HuH-7.5 (cell line): ENCODE measurements around the gene ALOX5.
"Not testable (repeated sequence)": the region's sequence is repeated elsewhere in the genome, so short reads cannot be mapped to it uniquely, and the experiment has no call there.

Source experiments
- DNase-seq: peaks from one replicate; pipeline ENCODE4 v3.0.0; 2011; ENCODE audit warnings: low spot score

Gene ALOX5

DNA sequence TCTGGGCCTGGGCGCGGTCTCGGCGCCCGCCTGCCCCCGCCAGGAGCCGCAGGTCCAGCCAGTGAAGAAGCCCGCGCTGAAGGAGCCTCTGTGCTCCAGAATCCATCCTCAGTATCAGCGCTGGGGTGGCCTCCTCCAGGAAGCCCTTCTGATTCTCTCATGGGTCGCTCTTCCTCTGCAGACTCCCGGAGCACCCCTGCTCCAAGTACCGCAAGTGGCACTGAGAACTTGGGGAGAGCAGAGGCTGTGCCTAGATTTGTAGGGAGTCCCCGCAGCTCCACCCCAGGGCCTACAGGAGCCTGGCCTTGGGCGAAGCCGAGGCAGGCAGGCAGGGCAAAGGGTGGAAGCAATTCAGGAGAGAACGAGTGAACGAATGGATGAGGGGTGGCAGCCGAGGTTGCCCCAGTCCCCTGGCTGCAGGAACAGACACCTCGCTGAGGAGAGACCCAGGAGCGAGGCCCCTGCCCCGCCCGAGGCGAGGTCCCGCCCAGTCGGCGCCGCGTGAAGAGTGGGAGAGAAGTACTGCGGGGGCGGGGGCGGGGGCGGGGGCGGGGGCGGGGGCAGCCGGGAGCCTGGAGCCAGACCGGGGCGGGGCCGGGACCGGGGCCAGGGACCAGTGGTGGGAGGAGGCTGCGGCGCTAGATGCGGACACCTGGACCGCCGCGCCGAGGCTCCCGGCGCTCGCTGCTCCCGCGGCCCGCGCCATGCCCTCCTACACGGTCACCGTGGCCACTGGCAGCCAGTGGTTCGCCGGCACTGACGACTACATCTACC, at the start of gene ALOX5:
ALOX5 (plus strand) TSS at position 641 of the 774 bp plus-strand sequence; CDS start at position 705, 64 bp downstream.
- peak; percentile 32 for DNase-seq

DNA sequence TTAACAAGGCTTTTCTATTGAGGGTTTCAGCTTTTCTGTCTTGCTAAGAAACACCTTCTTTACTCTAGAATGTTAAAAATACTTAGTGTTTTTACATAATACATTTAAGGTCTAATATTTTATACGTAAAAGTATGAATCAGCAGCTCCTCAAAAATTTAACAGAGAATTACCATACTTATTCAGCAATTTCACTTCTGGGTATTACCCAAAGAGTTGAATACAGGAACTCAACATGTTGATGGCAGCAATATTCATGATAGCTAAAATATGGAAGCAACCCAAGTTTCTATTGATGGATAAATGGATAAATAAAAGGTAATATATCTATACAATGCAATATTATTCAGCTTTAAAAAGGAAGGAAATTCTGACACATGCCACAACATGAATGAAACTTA, 48.9 kb upstream of the ALOX5 start:
- no peak for DNase-seq

DNA sequence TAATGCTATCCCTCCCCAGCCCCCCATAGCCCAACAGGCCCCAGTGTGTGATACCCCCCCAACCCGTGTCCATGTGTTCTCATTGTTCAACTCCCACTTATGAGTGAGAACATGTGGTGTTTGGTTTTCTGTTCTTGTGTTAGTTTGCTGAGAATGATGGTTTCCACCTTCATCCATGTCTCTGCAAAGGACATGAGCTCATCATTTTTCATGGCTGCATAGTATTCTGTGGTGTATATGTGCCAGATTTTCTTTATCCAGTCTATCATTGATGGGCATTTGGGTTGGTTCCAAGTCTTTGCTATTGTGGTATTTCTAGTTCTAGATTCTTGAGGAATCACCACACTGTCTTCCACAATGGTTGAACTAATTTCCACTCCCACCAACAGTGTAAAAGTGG, 47.2 kb upstream of the ALOX5 start:
- DNase-seq = not testable (repeated sequence)

DNA sequence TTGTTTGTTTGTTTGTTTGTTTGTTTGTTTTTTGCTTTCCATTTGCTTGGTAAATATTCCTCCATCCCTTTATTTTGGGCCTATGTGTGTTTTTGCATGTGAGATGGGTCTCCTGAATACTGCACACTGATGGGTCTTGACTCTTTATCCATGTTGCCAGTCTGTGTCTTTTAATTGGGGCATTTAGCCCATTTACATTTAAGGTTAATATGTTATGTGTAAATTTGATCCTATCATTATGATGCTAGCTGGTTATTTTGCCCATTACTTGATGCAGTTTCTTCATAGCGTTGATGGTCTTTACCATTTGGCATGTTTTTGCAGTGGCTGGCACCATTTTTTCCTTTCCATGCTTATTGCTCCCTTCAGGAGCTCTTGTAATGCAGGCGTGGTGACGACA, 42.2 kb upstream of the ALOX5 start:
- DNase-seq = not testable (repeated sequence)

DNA sequence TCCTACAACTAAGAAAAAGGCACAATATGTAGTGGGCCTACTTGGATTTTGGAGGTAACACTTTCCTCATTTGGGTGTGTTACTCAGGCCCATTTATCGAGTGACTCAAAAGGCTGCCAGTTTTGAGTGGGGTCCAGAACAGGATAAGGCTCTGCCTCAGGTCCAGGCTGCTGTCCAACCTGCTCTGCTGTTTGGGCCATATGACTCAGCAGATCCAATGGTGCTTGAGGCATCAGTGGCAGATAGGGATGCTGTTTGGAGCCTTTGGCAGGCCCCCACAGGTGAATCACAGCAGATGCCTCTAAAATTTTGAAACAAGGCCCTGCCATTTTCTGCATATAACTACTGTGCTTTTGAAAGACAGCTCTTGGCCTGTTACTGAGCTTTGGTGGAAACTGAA, 34.1 kb upstream of the ALOX5 start:
- no peak for DNase-seq

DNA sequence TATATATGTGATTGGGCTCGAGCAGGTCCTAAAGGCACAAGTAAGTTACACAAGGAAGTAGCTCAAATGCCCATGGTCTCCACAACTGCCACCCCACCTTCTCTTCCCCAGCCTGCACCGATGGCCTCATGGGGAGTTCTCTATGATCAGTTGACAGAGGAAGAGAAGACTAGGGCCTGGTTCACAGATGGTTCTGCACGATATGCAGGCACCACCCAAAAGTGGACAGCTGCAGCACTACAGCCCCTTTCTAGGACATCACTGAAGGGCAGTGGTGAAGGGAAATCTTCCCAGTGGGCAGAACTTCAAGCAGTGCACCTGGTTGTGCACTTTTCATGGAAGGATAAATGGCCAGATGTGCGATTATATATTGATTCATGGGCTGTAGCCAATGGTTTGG, 33.6 kb upstream of the ALOX5 start:
- not testable (repeated sequence) for DNase-seq

DNA sequence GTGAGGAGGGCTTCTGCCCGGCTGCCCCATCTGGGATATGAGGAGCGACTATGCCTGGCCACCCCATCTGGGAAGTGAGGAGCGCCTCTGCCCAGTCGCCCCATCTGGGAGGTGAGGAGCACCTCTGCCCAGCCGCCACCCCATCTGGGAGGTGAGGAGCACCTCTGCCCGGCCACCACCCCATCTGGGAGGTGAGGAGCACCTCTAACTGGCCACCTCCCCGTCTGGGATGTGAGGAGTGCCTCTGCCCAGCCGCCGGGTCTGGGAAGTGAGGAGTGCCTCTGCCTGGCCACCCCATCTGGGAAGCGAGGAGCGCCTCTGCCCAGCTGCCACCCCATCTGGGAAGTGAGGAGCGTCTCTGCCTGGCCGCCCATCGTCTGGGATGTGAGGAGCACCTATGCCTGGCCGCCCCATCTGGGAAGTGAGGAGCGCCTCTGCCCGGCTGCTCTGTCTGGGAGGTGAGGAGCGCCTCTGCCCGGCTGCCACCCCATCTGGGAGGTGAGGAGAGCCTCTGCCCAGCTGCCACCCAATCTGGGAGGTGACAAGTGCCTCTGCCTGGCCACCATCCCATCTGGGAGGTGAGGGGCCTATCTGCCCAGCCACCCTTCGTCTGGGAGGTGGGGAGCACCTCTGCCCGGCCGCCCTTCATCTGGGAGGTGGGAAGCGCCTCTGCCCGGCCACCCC, 27.2 kb upstream of the ALOX5 start:
- not testable (repeated sequence) for DNase-seq

DNA sequence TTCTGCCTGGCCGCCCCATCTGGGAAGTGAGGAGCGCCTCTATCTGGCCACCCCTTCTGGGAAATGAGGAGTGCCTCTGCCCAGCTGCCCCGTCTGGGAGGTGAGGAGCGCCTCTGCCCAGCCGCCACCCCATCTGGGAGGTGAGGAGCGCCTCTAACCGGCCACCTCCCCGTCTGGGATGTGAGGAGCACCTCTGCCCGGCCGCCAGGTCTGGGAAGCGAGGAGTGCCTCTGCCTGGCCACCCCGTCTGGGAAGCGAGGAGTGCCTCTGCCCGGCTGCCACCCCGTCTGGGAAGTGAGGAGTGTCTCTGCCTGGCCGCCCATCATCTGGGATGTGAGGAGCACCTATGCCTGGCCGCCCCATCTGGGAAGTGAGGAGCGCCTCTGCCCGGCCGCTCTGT, 26.6 kb upstream of the ALOX5 start:
- not testable (repeated sequence) for DNase-seq

DNA sequence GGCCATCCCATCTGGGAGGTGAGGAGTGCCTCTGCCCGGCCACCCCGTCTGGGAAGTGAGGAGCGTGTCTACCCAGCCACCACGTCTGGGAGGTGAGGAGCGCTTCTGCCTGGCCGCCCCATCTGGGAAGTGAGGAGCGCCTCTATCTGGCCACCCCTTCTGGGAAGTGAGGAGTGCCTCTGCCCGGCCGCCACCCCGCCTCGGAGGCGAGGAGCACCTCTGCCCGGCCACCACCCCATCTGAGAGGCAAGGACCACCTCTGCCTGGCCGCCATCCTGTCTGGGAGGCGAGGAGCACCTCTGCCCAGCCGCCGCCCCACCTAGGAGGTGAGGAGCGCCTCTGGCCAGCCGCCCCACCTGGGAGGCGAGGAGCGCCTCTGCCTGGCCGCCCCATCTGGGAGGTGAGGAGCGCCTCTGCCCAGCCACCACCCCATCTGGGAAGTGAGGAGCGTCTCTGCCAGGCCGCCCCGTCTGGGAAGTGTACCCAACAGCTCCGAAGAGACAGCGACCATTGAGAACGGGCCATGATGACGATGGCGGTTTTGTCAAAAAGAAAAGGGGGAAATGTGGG, 25.7 kb upstream of the ALOX5 start:
- not testable (repeated sequence) for DNase-seq

DNA sequence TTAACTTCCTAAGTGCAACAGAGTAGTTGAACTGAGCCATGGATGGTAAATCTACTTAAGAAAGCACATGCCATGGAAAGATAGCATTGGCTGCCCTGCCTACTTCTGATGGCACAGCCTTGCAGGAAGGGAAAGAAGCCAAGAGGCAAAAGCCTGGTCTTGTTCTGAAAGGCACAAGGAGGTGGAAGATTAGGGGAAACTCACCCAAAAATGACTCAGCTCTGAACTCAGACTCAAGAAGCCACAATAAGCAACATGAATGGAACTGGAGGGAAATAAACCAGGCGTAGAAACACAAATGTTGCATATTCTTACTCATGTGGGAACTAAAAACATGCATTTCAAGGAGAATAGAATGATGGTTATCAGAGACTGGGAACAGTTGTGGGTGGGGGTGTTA, 20.8 kb upstream of the ALOX5 start:
- DNase-seq = no peak

DNA sequence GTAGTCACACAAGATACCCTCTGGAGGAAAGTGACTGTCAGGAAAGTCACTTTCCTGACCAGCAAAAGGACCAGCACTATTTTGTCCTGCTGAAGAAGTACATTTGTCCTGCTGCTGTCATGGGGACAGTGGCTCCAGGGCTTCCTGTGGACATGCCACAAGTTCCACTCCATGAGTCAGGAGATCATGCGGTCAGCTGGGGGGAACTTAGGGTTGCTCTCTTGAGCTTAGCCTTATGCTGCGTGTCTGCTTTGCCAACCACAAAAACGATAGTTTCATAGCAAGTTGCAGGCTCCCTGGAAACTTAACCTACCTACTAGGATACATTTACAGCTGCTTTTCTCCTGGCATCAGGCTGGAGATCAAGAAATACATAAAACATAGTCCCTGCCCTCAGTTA, 19.8 kb upstream of the ALOX5 start:
- DNase-seq = no peak

DNA sequence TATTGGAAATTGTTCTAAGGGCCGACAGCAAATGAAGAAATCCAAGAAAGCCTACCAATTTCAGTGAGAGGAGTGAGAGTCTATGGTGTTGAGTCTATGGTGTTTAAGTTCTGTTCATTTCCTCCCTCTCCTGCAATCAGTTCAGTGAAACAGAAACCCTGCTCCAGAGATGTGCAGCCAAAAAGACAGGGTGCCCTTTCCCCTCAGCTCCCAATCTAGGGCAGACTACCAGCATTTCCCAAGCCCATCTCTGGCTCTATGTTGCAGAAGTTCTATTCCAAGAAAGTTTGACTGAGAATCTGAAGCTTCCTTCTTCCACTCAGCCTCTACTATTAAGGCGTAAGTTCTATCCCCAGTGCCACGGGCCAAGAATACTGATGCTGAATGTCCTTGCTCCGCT, 18.5 kb upstream of the ALOX5 start:
- no peak for DNase-seq

DNA sequence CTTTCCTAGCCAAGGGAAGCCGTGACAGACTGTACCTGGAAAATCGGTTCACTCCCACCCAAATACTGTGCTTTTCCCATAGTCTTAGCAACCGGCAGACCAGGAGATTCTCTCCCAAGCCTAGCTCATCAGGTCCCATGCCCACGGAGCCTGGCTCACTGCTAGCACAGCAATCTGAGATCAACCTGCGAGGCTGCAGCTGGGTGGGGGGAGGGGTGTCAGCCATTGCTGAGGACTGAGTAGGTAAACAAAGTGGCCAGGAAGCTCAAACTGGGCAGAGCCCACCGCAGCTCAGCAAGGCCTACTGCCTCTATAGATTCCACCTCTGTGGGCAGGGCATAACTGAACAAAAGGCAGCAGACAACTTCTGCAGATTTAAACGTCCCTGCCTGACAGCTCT, 15.1 kb upstream of the ALOX5 start:
- DNase-seq = not testable (repeated sequence)

DNA sequence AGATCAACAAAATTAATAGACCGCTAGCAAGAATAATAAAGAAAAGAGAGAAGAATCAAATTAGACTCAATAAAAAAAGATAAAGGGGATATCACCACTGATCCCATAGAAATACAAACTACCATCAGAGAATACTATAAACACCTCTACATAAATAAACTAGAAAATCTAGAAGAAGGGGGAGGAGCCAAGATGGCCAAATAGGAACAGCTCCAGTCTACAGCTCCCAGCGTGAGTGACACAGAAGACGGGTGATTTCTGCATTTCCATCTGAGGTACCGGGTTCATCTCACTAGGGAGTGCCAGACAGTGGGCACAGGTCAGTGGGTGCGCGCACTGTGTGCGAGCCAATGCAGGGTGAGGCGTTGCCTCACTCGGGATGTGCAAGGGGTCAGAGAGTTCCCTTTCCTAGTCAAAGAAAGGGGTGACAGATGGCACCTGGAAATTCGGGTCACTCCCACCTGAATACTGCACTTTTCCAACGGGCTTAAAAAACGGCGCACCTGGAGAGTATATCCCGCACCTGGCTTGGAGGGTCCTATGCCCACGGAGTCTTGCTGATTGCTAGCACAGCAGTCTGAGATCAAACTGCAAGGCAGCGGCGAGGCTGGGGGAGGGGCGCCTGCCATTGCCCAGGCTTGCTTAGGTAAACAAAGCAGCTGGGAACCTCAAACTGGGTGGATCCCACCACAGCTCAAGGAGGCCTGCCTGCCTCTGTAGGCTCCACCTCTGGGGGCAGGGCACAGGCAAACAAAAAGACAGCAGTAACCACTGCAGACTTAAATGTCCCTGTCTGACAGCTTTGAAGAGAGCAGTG, 11.8 kb upstream of the ALOX5 start:
- not testable (repeated sequence) for DNase-seq

DNA sequence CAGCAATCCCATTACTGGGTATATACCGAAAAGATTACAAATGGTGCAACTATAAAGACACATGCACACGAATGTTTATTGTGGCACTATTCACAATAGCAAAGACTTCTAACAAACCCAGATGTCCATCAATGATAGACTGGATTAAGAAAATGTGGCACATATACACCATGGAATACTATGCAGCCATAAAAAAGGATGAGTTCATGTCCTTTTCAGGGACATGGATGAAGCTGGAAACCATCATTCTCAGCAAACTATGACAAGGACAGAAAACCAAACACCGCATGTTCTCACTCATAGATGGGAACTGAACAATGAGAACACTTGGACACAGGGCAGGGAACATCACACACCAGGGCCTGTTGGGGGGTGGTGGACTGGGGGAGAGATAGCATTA, 6.4 kb upstream of the ALOX5 start:
- not testable (repeated sequence) for DNase-seq

DNA sequence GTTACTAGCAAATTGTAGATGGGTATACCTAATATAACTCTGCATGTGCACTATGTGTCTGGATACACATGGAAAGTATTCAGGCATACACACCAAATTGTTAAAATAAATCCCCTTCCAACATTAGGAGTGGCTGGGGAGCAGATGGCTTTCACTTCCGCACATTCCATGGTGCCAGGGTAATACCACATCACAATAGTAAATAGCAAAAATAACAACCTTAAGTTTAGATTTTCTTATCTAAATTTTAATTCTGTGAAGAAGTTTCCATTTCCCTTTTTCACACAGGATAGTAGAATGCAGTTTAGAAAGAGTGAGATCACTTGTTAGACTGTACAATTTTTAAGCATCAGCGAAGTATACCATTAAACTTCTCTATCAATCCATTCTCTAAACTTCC, 5.8 kb upstream of the ALOX5 start:
- no peak for DNase-seq

DNA sequence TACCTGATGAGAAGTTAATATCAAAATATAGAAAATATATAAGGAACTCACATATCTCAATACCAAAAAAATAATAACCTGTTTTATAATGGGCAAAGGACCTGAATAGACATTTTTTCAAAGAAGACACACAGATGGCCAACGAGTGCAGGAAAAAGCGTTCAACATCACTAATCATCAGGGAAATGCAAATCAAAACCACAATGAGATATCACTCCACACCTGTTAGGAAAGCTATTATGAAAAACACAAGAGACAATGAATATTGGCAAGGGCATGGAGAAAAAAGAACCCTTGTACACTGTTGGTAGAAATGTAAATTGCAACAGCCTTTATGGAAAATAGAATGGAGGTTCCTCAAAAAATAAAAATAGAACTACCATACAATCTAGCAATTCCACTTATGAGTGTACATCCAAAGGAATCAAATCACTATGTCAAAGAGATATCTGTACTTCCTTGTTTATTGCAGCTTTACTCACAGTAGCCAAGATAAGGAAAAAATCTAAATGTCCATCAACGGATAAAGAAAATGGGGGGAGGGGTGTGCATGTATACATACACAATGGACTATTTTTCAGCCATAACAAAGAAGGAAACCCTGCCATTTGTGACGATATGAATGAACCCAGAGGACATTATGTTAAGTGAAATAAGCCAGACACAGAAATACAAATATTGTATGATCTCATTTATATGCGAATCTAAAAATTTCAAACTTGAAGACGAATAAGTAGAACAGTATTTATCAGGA, 3.6 kb upstream of the ALOX5 start:
- no peak for DNase-seq

DNA sequence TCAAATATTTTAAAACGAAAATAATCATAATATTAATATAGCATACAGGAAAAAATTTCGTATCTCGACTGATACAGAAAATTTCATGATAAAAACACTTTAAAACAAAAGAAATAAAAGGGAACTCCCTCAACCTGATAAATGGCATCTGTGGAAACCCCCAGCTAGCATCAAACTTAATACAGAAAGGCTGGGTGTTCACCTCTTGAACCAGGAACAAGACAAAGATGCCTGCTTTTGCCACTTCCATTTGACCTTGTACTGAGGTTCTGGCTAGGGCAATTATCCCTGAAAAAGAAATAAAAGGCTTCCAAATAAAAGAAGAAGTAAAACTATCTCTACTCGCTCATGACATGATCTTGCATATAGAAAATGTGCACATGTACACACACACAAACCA, 2.5 kb upstream of the ALOX5 start:
- DNase-seq = no peak

DNA sequence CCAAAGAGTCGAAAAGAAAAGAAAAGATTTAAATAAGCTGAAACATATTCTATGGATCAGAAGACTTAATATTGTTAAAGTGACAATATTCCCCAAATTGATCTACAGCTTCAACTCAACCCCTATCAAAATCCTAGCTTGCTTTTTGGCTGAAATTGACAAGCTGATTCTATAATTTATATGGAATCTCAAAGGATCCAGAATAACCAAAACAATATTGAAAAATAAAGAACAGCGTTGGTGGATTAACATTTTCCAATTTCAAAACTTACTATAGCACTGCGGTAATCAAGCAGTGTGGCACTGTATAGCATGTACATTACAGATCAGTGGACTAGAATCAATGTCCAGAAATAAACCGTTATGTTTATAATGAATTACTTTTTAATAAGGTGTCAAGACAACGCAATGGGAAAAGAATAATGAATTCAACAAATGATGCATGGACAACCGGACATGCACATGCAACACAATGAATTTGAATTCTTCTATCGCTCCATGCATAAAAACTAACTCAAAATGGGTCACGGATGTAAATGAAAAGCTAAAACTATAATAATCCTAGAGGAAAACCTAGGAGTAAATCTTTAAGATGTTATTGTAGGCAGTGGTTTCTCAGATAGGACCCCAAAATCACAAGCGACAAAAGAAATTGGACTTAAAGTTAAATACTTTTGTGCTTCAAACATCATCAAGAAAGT, 1.6 kb upstream of the ALOX5 start:
- DNase-seq = no peak

DNA sequence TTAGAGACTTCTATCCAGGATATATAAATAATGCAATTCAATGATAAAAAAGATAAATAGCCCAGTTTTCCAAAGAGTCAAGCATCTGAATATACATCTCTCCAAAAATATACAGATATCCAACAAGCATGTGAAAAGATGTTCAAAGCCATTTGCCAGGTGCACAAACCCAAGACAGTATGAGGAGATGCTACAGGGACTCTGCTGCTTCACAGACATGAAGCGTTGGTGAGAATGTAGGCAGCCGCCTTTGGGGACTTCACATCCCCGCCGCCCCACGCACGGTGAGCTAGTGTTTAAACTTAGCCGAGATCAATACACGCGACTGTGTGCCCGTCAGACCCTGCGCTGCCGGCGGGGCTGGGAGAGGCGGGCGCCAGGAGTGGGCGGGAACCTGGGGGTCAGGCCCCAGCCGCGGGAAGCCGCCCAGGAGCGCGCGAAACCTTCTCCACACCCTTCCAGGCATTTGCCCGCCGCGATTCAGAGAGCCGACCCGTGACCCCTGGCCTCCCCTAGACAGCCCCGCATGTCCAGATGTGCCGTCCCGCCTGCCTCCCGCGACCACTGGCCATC, 927 bp upstream of the ALOX5 start:
- no peak for DNase-seq
